HEK293 (cell line): ENCODE measurements around the gene IL1RN.

Source experiments
- CTCF ChIA-PET: fragments of 350-600 bp; formaldehyde crosslinking; extraction: SDS; loops from one replicate; lab custom pipeline; 2021; ENCODE audit warnings: antibody characterized with exemption; lab: Yijun Ruan, JAX
- POLR2A ChIA-PET: fragments of 300-600 bp; formaldehyde crosslinking; extraction: SDS; loops from one replicate; lab custom pipeline; 2020; ENCODE audit warnings: antibody characterized with exemption, inconsistent platforms; lab: Yijun Ruan, JAX
- H3K27ac ChIP-seq: fragments of 200-500 bp; sonication (Bioruptor generic); 2 replicates; pipeline ENCODE4 v1.5.1; 2014; ENCODE audit warnings: low read depth, low read length, control low read depth, inconsistent platforms; ENCODE audit errors: extremely low read depth
- H3K36me3 ChIP-seq, 2 experiments: fragments of 200-500 bp in 1 of 2; sonication (Bioruptor generic) in 1 of 2; 1 replicate in 1 of 2; 2 replicates in 1 of 2; pipeline ENCODE4 v1.5.1; 2014 to 2017; ENCODE audit warnings: inconsistent platforms in 2 of 2, low read length in 2 of 2; ENCODE audit not compliant: control insufficient read depth in 2 of 2, insufficient read depth in 1 of 2
- H3K4me1 ChIP-seq: fragments of 200-500 bp; sonication (Bioruptor generic); 2 replicates; pipeline ENCODE4 v1.5.1; 2014; ENCODE audit warnings: mild to moderate bottlenecking, low read length, inconsistent platforms; ENCODE audit not compliant: control insufficient read depth, insufficient read depth
- H3K4me3 ChIP-seq: 2 replicates; pipeline ENCODE4 v1.5.1; 2011; ENCODE audit warnings: low read depth, mild to moderate bottlenecking, control low read depth, low read length, moderate library complexity
- H3K9me3 ChIP-seq: fragments of 200-500 bp; sonication (Bioruptor generic); 2 replicates; pipeline ENCODE4 v1.5.1; 2014; ENCODE audit warnings: low read depth, low read length, inconsistent platforms; ENCODE audit not compliant: control insufficient read depth, insufficient read depth
- FEZF1 ChIP-seq: fragments of 450-650 bp; formaldehyde crosslinking; IDR thresholded peaks from 2 replicates; pipeline ENCODE4 v1.5.1; 2016; ENCODE audit warnings: missing biosample characterization, missing genetic modification characterization
- PRDM10 ChIP-seq: fragments of 450-650 bp; formaldehyde crosslinking; IDR thresholded peaks from 2 replicates; pipeline ENCODE4 v1.5.1; 2016; ENCODE audit warnings: missing biosample characterization, missing genetic modification characterization
- TCF7L2 ChIP-seq: IDR thresholded peaks from 2 replicates; pipeline ENCODE4 v1.6.1; 2011; ENCODE audit warnings: low read depth, mild to moderate bottlenecking, inconsistent platforms, low read length, moderate library complexity, borderline replicate concordance
- YY2 ChIP-seq: fragments of 450-650 bp; formaldehyde crosslinking; IDR thresholded peaks from 2 replicates; pipeline ENCODE4 v1.5.1; 2016; ENCODE audit warnings: missing biosample characterization, missing genetic modification characterization
- ZFP41 ChIP-seq: fragments of 450-650 bp; formaldehyde crosslinking; IDR thresholded peaks from 2 replicates; pipeline ENCODE4 v1.5.1; 2016; ENCODE audit warnings: missing biosample characterization, missing genetic modification characterization, borderline replicate concordance
- ZNF121 ChIP-seq: fragments of 450-650 bp; formaldehyde crosslinking; IDR thresholded peaks from 2 replicates; pipeline ENCODE4 v1.5.1; 2016; ENCODE audit warnings: missing biosample characterization, missing genetic modification characterization
- ZNF214 ChIP-seq: fragments of 450-650 bp; formaldehyde crosslinking; IDR thresholded peaks from 2 replicates; pipeline ENCODE4 v1.5.1; 2017; ENCODE audit warnings: missing biosample characterization, mild to moderate bottlenecking, missing genetic modification characterization, borderline replicate concordance
- ZNF274 ChIP-seq, 2 experiments: fragments of 200-500 bp in 1 of 2; fragments of 450-650 bp in 1 of 2; sonication (Bioruptor generic) in 1 of 2; formaldehyde crosslinking in 1 of 2; IDR thresholded peaks; 2 replicates each; pipeline versions ENCODE4 v1.5.1 to v1.6.1; 2014 to 2016; ENCODE audit warnings: borderline replicate concordance in 1 of 2, inconsistent platforms in 1 of 2, low read length in 1 of 2, missing biosample characterization in 1 of 2, missing genetic modification characterization in 1 of 2
- ZNF280C ChIP-seq: fragments of 450-650 bp; formaldehyde crosslinking; IDR thresholded peaks from 2 replicates; pipeline ENCODE4 v1.5.1; 2016; ENCODE audit warnings: missing biosample characterization, missing genetic modification characterization
- ZNF311 ChIP-seq: fragments of 450-650 bp; formaldehyde crosslinking; IDR thresholded peaks from 2 replicates; pipeline ENCODE4 v1.5.1; 2017; ENCODE audit warnings: missing biosample characterization, missing genetic modification characterization, borderline replicate concordance
- ZNF324 ChIP-seq: fragments of 450-650 bp; formaldehyde crosslinking; IDR thresholded peaks from 2 replicates; pipeline ENCODE4 v1.5.1; 2016; ENCODE audit warnings: missing biosample characterization, missing genetic modification characterization
- ZNF548 ChIP-seq: fragments of 450-650 bp; formaldehyde crosslinking; IDR thresholded peaks from 2 replicates; pipeline ENCODE4 v1.5.1; 2016; ENCODE audit warnings: missing biosample characterization, missing genetic modification characterization
- ZNF670 ChIP-seq: fragments of 450-650 bp; formaldehyde crosslinking; IDR thresholded peaks from 2 replicates; pipeline ENCODE4 v1.5.1; 2016; ENCODE audit warnings: missing biosample characterization, missing genetic modification characterization, low read depth
- ZNF677 ChIP-seq: fragments of 450-650 bp; IDR thresholded peaks from 2 replicates; pipeline ENCODE4 v1.5.0; 2018; ENCODE audit warnings: missing biosample characterization, mild to moderate bottlenecking, missing genetic modification characterization, moderate library complexity
- ZSCAN16 ChIP-seq: fragments of 450-650 bp; formaldehyde crosslinking; IDR thresholded peaks from 2 replicates; pipeline ENCODE4 v1.5.1; 2016; ENCODE audit warnings: missing biosample characterization, missing genetic modification characterization
- ZSCAN30 ChIP-seq: fragments of 450-650 bp; IDR thresholded peaks from 2 replicates; pipeline ENCODE4 v1.5.1; 2018; ENCODE audit warnings: missing biosample characterization, mild to moderate bottlenecking, missing genetic modification characterization, moderate library complexity
- TF ChIP-seq, protein P1 (sequence below): fragments of 450-650 bp; formaldehyde crosslinking; IDR thresholded peaks from 2 replicates; pipeline ENCODE4 v1.5.1; 2017; ENCODE audit warnings: missing biosample characterization, missing genetic modification characterization
- TF ChIP-seq, protein P2 (sequence below): sonication (generic); formaldehyde crosslinking; IDR thresholded peaks from 2 replicates; pipeline ENCODE4 v1.8.1; 2022; ENCODE audit warnings: mild to moderate bottlenecking, moderate library complexity, missing genetic modification reagents

The IL1RN gene

GRCh38 chr2:113114224-113114945 is 13.0 kb upstream of the IL1RN start:
- ChIA-PET CTCF (interaction anchor here (1.2 to 3.2 kb wide), 4 partner anchors 10 to 85 kb away, joined by 3 to 11 read pairs (median 4); no protein-coding TSS in a partner anchor), POLR2A (no interaction called here)
- no peak overlapping the region for H3K27ac ChIP-seq
- H3K4me1 ChIP-seq, result no peaks in the 10 kb centered on the region
- H3K36me3 ChIP-seq, result no peaks in the 10 kb centered on the region
- H3K4me3 ChIP-seq, result no peak overlapping the region
- no peaks in the 10 kb centered on the region for H3K9me3 ChIP-seq
- TF ChIP-seq ZNF121 (tag by site-specific recombination) (no peak), ZNF670 (tag by site-specific recombination) (no peak), ZNF677 (tag by site-specific recombination) (no peak)

GRCh38 chr2:113114996-113115395 is 12.4 kb upstream of the IL1RN start:
- H3K4me3 ChIP-seq, result no peak overlapping the region
- TF ChIP-seq, protein P1, sequence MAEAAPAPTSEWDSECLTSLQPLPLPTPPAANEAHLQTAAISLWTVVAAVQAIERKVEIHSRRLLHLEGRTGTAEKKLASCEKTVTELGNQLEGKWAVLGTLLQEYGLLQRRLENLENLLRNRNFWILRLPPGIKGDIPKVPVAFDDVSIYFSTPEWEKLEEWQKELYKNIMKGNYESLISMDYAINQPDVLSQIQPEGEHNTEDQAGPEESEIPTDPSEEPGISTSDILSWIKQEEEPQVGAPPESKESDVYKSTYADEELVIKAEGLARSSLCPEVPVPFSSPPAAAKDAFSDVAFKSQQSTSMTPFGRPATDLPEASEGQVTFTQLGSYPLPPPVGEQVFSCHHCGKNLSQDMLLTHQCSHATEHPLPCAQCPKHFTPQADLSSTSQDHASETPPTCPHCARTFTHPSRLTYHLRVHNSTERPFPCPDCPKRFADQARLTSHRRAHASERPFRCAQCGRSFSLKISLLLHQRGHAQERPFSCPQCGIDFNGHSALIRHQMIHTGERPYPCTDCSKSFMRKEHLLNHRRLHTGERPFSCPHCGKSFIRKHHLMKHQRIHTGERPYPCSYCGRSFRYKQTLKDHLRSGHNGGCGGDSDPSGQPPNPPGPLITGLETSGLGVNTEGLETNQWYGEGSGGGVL (tag by site-specific recombination), result no peak
- TF ChIP-seq PRDM10 (tag by site-specific recombination) (no peak), TCF7L2 (no peak), ZFP41 (no peak), YY2 (tag by site-specific recombination) (no peak), ZSCAN30 (no peak), ZNF274 (IDR thresholded peaks at IDR 0.05; ENCODE audit: low read length) (no peak), ZNF274 (tag by site-specific recombination; IDR thresholded peaks at IDR 0.05; ENCODE audit: borderline replicate concordance) (no peak), ZNF548 (no peak)
- ChIA-PET CTCF (interaction anchor here (1.3 to 3.2 kb wide), 3 partner anchors 9 to 84 kb away, joined by 3 to 11 read pairs (median 4); no protein-coding TSS in a partner anchor), POLR2A (no interaction called here)
- H3K36me3 ChIP-seq, result no peaks in the 10 kb centered on the region
- H3K9me3 ChIP-seq, result no peaks in the 10 kb centered on the region
- H3K27ac ChIP-seq, result no peak overlapping the region
- H3K4me1 ChIP-seq, result no peaks in the 10 kb centered on the region

- H3K4me1 ChIP-seq, result no peaks in the 10 kb centered on the region
These were observed 11.1 kb upstream of the IL1RN start for GRCh38 chr2:113116100-113116958.

More at GRCh38 chr2:113116100-113116958, 11.1 kb upstream of the IL1RN start:
- Histone ChIP-seq H3K4me3 (no peak overlapping the region), H3K36me3 (no peaks in the 10 kb centered on the region), H3K9me3 (no peaks in the 10 kb centered on the region), H3K27ac (no peak overlapping the region)
- TF ChIP-seq ZSCAN16 (tag by site-specific recombination), result no peak
- TF ChIP-seq, protein P2, sequence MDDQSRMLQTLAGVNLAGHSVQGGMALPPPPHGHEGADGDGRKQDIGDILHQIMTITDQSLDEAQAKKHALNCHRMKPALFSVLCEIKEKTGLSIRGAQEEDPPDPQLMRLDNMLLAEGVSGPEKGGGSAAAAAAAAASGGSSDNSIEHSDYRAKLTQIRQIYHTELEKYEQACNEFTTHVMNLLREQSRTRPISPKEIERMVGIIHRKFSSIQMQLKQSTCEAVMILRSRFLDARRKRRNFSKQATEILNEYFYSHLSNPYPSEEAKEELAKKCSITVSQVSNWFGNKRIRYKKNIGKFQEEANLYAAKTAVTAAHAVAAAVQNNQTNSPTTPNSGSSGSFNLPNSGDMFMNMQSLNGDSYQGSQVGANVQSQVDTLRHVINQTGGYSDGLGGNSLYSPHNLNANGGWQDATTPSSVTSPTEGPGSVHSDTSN (CRISPR knock-in tag), result no peak
- TF ChIP-seq FEZF1 (tag by site-specific recombination), result no peak
- TF ChIP-seq ZNF280C (tag by site-specific recombination), result no peak
- TF ChIP-seq ZNF324 (tag by site-specific recombination), result no peak
- TF ChIP-seq ZNF311 (tag by site-specific recombination), result no peak
- TF ChIP-seq ZNF214 (tag by site-specific recombination), result no peak
- TF ChIP-seq ZFP41, result no peak
- ChIA-PET POLR2A (no interaction called here), CTCF (interaction anchor here (3.2 to 7.5 kb wide), 2 partner anchors 21 to 83 kb away, joined by 11 to 66 read pairs; no protein-coding TSS in a partner anchor)
